G401 (cell line): ENCODE measurements around the gene ITGB5. TPM values are rescaled to one million over a fixed set of nuclear protein-coding genes. Genes with fewer than 3 reads are reported as not detected.
"Not testable (repeated sequence)": the region's sequence is repeated elsewhere in the genome, so short reads cannot be mapped to it uniquely, and the experiment has no call there.

Source experiments
- DNase-seq: peaks from one replicate; pipeline ENCODE4 v3.0.0-alpha.2; 2015; ENCODE audit warnings: low spot score
- in situ Hi-C: cut with HindIII; loops from 2 replicates; pipeline ENCODE4 v1.10.0; 2016; ENCODE audit warnings: low sequenced_read_pairs, mixed read lengths
- total RNA-seq: library from RNA; depleted of rRNA; stranded (reverse); fragments of >200 nt; shearing (Covaris generic); gene quantifications from 2 replicates; pipeline ENCODE4 v1.2.3, GENCODE V29; 2014

The ITGB5 gene
- total RNA-seq, 1 experiment from 2014 or later, result 47.2 TPM

- in situ Hi-C loops, result no loop called here
- no peak for DNase-seq
These were observed 45.6 kb downstream of the ITGB5 start for GRCh38 chr3:124841517-124841916.

GRCh38 chr3:124840331-124840730 is 46.8 kb downstream of the ITGB5 start:
- in situ Hi-C loops, result no loop called here
- DNase-seq, result no peak

GRCh38 chr3:124839896-124840295 is 47.3 kb downstream of the ITGB5 start:
- in situ Hi-C loops, result no loop called here
- DNase-seq, result no peak

GRCh38 chr3:124838963-124839362 is 48.2 kb downstream of the ITGB5 start:
- in situ Hi-C loops, result no loop called here
- DNase-seq, result no peak

GRCh38 chr3:124837730-124838186 is 49.4 kb downstream of the ITGB5 start:
- in situ Hi-C loops, result no loop called here
- DNase-seq, result peak; percentile 41

GRCh38 chr3:124837065-124837464 is 50.1 kb downstream of the ITGB5 start:
- in situ Hi-C loops, result no loop called here

GRCh38 chr3:124836448-124836847 is 50.7 kb downstream of the ITGB5 start:
- DNase-seq, result no peak
- in situ Hi-C loops, result no loop called here

More at GRCh38 chr3:124837065-124837464, 50.1 kb downstream of the ITGB5 start:
- DNase-seq, result no peak

GRCh38 chr3:124834723-124835718 is 52.1 kb downstream of the ITGB5 start:
- peak; percentile 42 for DNase-seq
- in situ Hi-C loops, result no loop called here

GRCh38 chr3:124833710-124834332 is 53.3 kb downstream of the ITGB5 start:
- in situ Hi-C loops, result no loop called here
- DNase-seq, result no peak

GRCh38 chr3:124832782-124833709 is 54.1 kb downstream of the ITGB5 start:
- in situ Hi-C loops, result no loop called here
- no peak for DNase-seq

GRCh38 chr3:124831628-124832199 is 55.5 kb downstream of the ITGB5 start:
- in situ Hi-C loops, result no loop called here
- DNase-seq, result no peak

- DNase-seq, result no peak
- in situ Hi-C loops, result no loop called here
These were observed 57.2 kb downstream of the ITGB5 start for GRCh38 chr3:124829819-124830554.

- DNase-seq, result no peak
- in situ Hi-C loops, result no loop called here
These were observed 57.9 kb downstream of the ITGB5 start for GRCh38 chr3:124829178-124829818.

GRCh38 chr3:124827476-124828206 is 59.5 kb downstream of the ITGB5 start:
- in situ Hi-C loops, result not testable (repeated sequence)

GRCh38 chr3:124826703-124827102 is 60.5 kb downstream of the ITGB5 start:
- in situ Hi-C loops, result no loop called here
- DNase-seq, result no peak

More at GRCh38 chr3:124827476-124828206, 59.5 kb downstream of the ITGB5 start:
- not testable (repeated sequence) for DNase-seq

GRCh38 chr3:124824286-124824915 is 62.8 kb downstream of the ITGB5 start:
- DNase-seq, result no peak
- in situ Hi-C loops, result no loop called here

GRCh38 chr3:124823648-124824047 is 63.5 kb downstream of the ITGB5 start:
- in situ Hi-C loops, result no loop called here
- no peak for DNase-seq
